Transverse colon (tissue), 4 donors: ENCODE measurements around the gene CCDC74A.
"Not testable (repeated sequence)": the region's sequence is repeated elsewhere in the genome, so short reads cannot be mapped to it uniquely, and the experiment has no call there.

Experiments
- POLR2A ChIP-seq: fragments of 450-650 bp; IDR thresholded peaks from one replicate; pipeline ENCODE4 v1.6.1; 2016; ENCODE audit warnings: antibody characterized with exemption, mild to moderate bottlenecking, moderate library complexity
- POLR2AphosphoS5 ChIP-seq, 3 donors: sonication (generic); formaldehyde crosslinking; IDR thresholded peaks; one replicate each; pipeline ENCODE4 v1.6.1; 2016; ENCODE audit warnings: antibody characterized with exemption in 3 of 3
- TF ChIP-seq, protein P1 (sequence below), 5 experiments: fragments of 200-600 bp in 3 of 5; fragments of 450-650 bp in 2 of 5; sonication (generic) in 3 of 5; IDR thresholded peaks; 1 replicate in 2 of 5; 2 replicates in 3 of 5; pipeline ENCODE4 v1.5.1; 2016 to 2017; ENCODE audit warnings: antibody characterized with exemption in 5 of 5, inconsistent platforms in 3 of 5, mild to moderate bottlenecking in 2 of 5, moderate library complexity in 1 of 5

DNA sequence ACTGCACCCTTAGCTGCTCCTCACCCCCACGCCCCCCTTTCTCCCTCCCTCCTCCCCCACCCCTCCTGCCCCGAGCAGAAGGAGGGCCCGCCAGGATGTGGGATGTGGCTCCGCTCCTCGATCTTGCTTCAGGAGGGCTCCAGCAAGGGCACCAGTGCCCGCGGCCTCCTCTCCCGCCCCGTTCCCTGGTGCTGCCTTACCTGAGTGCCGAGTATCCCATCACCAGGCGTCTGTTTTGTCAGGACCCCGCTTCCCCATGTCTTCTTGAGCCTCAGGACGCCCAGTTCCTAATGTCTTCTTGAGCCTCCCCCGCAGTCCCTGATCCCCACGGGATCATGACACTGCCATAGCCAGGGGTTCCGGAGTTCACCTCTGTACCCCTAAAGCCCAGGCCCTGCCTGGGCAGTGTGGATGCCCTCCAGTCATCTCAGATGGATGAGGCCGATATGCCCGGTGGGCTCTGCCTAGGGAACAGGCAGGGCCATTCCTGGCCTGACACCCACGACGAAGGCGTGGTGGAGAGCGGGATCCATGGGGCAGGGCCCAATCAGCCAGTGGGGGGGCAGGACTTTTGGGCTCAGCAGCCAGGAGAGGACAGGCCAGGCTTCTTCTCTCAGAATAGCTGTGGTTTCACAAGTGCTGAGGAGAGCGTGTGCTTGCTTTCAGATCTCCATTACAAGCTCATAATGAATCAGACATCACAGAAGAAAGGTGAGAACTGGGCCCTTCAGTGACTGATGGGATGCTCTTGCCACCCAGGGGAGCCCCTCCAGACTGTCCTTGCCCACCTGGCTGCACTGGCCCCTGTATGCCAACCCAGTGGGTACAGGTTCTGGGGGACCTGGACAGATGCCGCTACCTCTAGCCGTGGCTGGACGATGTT, 1.5 kb downstream of the CCDC74A start:
- TF ChIP-seq POLR2A; POLR2AphosphoS5 (IDR thresholded peaks at IDR 0.05): not testable (repeated sequence)
- TF ChIP-seq, protein P1, sequence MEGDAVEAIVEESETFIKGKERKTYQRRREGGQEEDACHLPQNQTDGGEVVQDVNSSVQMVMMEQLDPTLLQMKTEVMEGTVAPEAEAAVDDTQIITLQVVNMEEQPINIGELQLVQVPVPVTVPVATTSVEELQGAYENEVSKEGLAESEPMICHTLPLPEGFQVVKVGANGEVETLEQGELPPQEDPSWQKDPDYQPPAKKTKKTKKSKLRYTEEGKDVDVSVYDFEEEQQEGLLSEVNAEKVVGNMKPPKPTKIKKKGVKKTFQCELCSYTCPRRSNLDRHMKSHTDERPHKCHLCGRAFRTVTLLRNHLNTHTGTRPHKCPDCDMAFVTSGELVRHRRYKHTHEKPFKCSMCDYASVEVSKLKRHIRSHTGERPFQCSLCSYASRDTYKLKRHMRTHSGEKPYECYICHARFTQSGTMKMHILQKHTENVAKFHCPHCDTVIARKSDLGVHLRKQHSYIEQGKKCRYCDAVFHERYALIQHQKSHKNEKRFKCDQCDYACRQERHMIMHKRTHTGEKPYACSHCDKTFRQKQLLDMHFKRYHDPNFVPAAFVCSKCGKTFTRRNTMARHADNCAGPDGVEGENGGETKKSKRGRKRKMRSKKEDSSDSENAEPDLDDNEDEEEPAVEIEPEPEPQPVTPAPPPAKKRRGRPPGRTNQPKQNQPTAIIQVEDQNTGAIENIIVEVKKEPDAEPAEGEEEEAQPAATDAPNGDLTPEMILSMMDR (IDR thresholded peaks at IDR 0.05): not testable (repeated sequence)
